Activated CD4-positive, alpha-beta T cell treated with anti-CD3 and anti-CD28 coated beads, Interleukin-2, amount 10 ng/mL, durations not matched to agents 24 days and 14 days (primary cell): Measurements from ENCODE around the gene RARA. TPM values are rescaled to one million over a fixed set of nuclear protein-coding genes. Genes with fewer than 3 reads are reported as not detected.
A peak's percentile ranks its signal among the peaks of the same experiment; 100 is the strongest.
"Not testable (repeated sequence)": the region's sequence is repeated elsewhere in the genome, so short reads cannot be mapped to it uniquely, and the experiment has no call there.

Experiments used
- DNase-seq: peaks from one replicate; pipeline ENCODE4 v3.0.0; 2022
- H3K27ac Mint-ChIP-seq: one replicate; pipeline ENCODE4 v1.8.0; 2022; ENCODE audit warnings: mild to moderate bottlenecking, mixed read lengths
- H3K27me3 Mint-ChIP-seq: one replicate; pipeline ENCODE4 v1.8.0; 2022; ENCODE audit warnings: mixed read lengths
- H3K36me3 Mint-ChIP-seq: one replicate; pipeline ENCODE4 v1.8.0; 2022; ENCODE audit warnings: low read depth, mild to moderate bottlenecking, mixed read lengths
- H3K4me1 Mint-ChIP-seq: one replicate; pipeline ENCODE4 v1.8.0; 2021; ENCODE audit warnings: mixed read lengths
- H3K4me3 Mint-ChIP-seq: one replicate; pipeline ENCODE4 v1.8.0; 2022; ENCODE audit warnings: mild to moderate bottlenecking, moderate library complexity, mixed read lengths
- H3K9me3 Mint-ChIP-seq: one replicate; pipeline ENCODE4 v1.8.0; 2021; ENCODE audit warnings: mixed read lengths
- intact Hi-C: fragments of 100-400 bp; cut with micrococcal nuclease; formaldehyde crosslinking; loops from one replicate; pipeline ENCODE4 v1.15.1; 2023
- total RNA-seq: library from RNA; stranded (reverse); gene quantifications from 2 replicates; pipeline ENCODE4 v1.2.3, GENCODE V29; 2022

RARA gene
- total RNA-seq, 1 donor from 2014 or later, result 24.0 TPM

GRCh38 chr17:40374821-40375498 lies 66.0 kb downstream of the RARA start:
- Mint-ChIP-seq H3K36me3 (peaks cover 2% of the 10 kb centered on the region), H3K4me3 (no peak overlapping the region), H3K9me3 (peaks cover 5% of the 10 kb centered on the region), H3K27me3 (peaks cover 4% of the 10 kb centered on the region), H3K27ac (peak overlapping the region; percentile 34), H3K4me1 (peaks cover 30% of the 10 kb centered on the region)
- no peak for DNase-seq
- intact Hi-C loops, result no loop called here

GRCh38 chr17:40375786-40376185 lies 66.8 kb downstream of the RARA start:
- H3K27ac Mint-ChIP-seq, H3K4me3 Mint-ChIP-seq, H3K27me3 Mint-ChIP-seq, DNase-seq, intact Hi-C loops, H3K36me3 Mint-ChIP-seq, H3K9me3 Mint-ChIP-seq: not testable (repeated sequence)
- peaks cover 30% of the 10 kb centered on the region for H3K4me1 Mint-ChIP-seq

- peak; percentile 68 for DNase-seq
- intact Hi-C loops, H3K9me3 Mint-ChIP-seq, H3K27me3 Mint-ChIP-seq, H3K36me3 Mint-ChIP-seq, H3K4me3 Mint-ChIP-seq, H3K27ac Mint-ChIP-seq: not testable (repeated sequence)
- H3K4me1 Mint-ChIP-seq, result peaks cover 25% of the 10 kb centered on the region
These were observed 67.6 kb downstream of the RARA start for GRCh38 chr17:40376541-40376940.

DNA sequence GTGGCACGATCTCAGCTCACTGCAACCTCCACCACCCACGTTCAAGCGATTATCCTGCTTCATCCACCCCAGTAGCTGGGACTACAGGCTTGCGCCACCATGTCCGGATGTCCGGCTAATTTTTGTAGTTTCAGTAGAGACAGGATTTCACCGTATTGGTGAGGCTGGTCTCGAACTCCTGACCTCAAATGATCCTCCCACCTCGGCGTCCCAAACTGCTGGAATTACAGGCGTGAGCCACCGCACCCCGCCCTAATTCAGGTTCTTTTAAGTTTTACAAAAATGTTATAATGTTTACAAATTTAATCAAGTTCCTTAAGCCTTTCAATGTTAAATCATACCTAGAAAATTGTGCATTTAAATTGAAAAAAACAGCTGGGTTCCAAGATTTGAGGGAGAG lies 68.9 kb downstream of the RARA start:
- H3K9me3 Mint-ChIP-seq, result peaks cover 5% of the 10 kb centered on the region
- no peak overlapping the region for H3K27ac Mint-ChIP-seq
- H3K4me1 Mint-ChIP-seq, result peaks cover 16% of the 10 kb centered on the region
- no peak overlapping the region for H3K4me3 Mint-ChIP-seq
- no peak for DNase-seq
- H3K36me3 Mint-ChIP-seq, result peaks cover 2% of the 10 kb centered on the region
- peaks cover 4% of the 10 kb centered on the region for H3K27me3 Mint-ChIP-seq
- intact Hi-C loops, result no loop called here

DNA sequence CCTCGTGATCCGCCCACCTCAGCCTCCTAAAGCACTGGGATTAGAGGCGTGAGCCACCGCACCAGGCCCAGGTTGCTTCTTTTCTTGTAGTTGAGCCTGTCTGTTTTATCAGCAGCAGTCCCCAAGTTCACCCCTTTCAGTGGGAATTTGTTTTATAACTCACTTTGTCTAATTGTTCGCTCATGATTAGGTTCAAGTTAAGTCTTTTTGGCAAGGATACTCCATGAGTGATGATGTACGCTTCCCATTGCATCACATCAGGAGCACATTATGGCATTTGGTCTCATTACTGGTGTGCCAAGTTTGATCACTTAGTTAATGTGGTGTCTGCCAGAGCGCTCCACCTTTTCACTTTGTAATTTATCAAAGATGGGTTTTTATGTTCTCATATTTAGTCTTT lies 70.0 kb downstream of the RARA start:
- intact Hi-C loops, result no loop called here
- peaks cover 4% of the 10 kb centered on the region for H3K27me3 Mint-ChIP-seq
- peaks cover 5% of the 10 kb centered on the region for H3K9me3 Mint-ChIP-seq
- H3K36me3 Mint-ChIP-seq, result peaks cover 3% of the 10 kb centered on the region
- H3K4me1 Mint-ChIP-seq, result peaks cover 5% of the 10 kb centered on the region
- H3K27ac Mint-ChIP-seq, result no peak overlapping the region
- no peak overlapping the region for H3K4me3 Mint-ChIP-seq
- DNase-seq, result no peak

DNA sequence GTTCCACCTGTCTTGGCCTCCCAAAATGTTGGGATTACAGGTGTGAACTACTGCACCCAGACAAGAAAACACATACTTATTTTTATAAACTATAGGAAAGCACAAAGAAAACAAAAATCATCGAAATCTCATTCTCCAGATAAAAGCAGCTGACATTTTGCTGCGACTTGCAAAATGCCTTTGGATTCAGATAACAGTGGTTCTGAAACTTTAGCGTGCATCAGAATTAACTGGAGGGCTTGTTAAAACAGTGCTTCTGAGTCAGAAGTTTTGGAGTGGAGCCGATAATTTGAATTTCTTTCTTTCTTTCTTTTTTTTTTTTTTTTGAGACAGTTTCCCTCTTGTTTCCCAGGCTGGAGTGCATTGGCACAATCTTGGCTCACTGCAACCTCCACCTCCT lies 73.3 kb downstream of the RARA start:
- intact Hi-C loops, result no loop called here
- Mint-ChIP-seq H3K4me1 (no peaks in the 10 kb centered on the region), H3K27me3 (no peaks in the 10 kb centered on the region), H3K4me3 (no peak overlapping the region), H3K27ac (no peak overlapping the region), H3K36me3 (peaks cover 2% of the 10 kb centered on the region), H3K9me3 (no peaks in the 10 kb centered on the region)
- DNase-seq, result no peak

- intact Hi-C loops, result not testable (repeated sequence)
- H3K36me3 Mint-ChIP-seq, result peaks cover 32% of the 10 kb centered on the region
These were observed 77.6 kb downstream of the RARA start for GRCh38 chr17:40386555-40386954.

DNA sequence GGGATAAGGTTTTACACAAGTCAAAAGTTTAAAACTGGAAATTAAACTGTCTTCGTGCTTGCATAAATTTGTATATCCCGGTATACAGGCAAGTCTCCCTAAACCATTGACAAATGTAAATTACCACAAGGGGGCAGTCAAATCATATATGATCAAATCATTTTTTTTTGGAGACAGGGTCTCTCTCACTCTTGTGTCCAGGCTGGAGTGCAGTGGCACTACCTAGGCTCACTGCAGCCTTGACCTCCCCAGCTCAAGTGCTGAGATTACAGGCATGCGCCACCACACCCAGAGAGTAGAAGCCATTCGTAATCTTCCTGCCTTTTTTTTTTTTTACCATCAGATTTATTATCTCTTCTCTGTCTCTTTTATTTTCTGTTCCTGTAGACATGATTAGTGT lies 90.2 kb downstream of the RARA start:
- peak overlapping the region; percentile 59 for H3K27ac Mint-ChIP-seq
- intact Hi-C loops, result loop anchor here (1.0 to 2.0 kb wide), 2 partner anchors 44 to 134 kb away; partner anchors contain the start of gene IGFBP4
- H3K9me3 Mint-ChIP-seq, result no peaks in the 10 kb centered on the region
- H3K36me3 Mint-ChIP-seq, result peaks cover 66% of the 10 kb centered on the region
- no peak overlapping the region for H3K4me3 Mint-ChIP-seq
- H3K27me3 Mint-ChIP-seq, result no peaks in the 10 kb centered on the region
- peak; percentile 65 for DNase-seq
- H3K4me1 Mint-ChIP-seq, result peaks cover 27% of the 10 kb centered on the region

More at GRCh38 chr17:40386555-40386954, 77.6 kb downstream of the RARA start:
- H3K27me3 Mint-ChIP-seq, DNase-seq, H3K9me3 Mint-ChIP-seq, H3K4me1 Mint-ChIP-seq, H3K4me3 Mint-ChIP-seq: not testable (repeated sequence)
- peak overlapping the region; percentile 58 for H3K27ac Mint-ChIP-seq

GRCh38 chr17:40402668-40403067 lies 93.7 kb downstream of the RARA start:
- Mint-ChIP-seq H3K27me3 (no peaks in the 10 kb centered on the region), H3K4me1 (peaks cover 27% of the 10 kb centered on the region), H3K9me3 (no peaks in the 10 kb centered on the region), H3K27ac (peak overlapping the region; percentile 26), H3K4me3 (peak overlapping the region; percentile 47), H3K36me3 (peaks cover 66% of the 10 kb centered on the region)
- intact Hi-C loops, result loop anchor here (2.0 to 5.0 kb wide), 2 partner anchors 14 to 40 kb away; partner anchors contain the start of genes GJD3 and TOP2A
- no peak for DNase-seq

- intact Hi-C loops, result loop anchor here (5.0 kb wide), 1 partner anchor 42 kb away; the partner anchor contains the start of gene GJD3
- Mint-ChIP-seq H3K27ac (peak overlapping the region; percentile 50), H3K4me3 (no peak overlapping the region), H3K9me3 (no peaks in the 10 kb centered on the region), H3K27me3 (no peaks in the 10 kb centered on the region), H3K4me1 (peaks cover 27% of the 10 kb centered on the region), H3K36me3 (peaks cover 57% of the 10 kb centered on the region)
- no peak for DNase-seq
These were observed 95.0 kb downstream of the RARA start for GRCh38 chr17:40404003-40404402.

Other genes starting within 250 kb of the RARA start
- gene THRA, start 246.2 kb upstream of the RARA start, total RNA-seq, result 4.5 and 5.1 TPM in 2 replicates
- gene NR1D1, start 208.6 kb upstream of the RARA start, total RNA-seq, result 7.9 and 8.2 TPM in 2 replicates
- gene MSL1, start 187.2 kb upstream of the RARA start, total RNA-seq, result 92.7 and 98.5 TPM in 2 replicates
- 108 and 109 TPM in 2 replicates for gene CASC3, start 168.6 kb upstream of the RARA start, total RNA-seq
- gene RAPGEFL1, start 131.7 kb upstream of the RARA start, total RNA-seq, result 11.5 and 11.9 TPM in 2 replicates
- gene WIPF2, start 89.9 kb upstream of the RARA start, total RNA-seq, result 19.9 and 25.5 TPM in 2 replicates
- 139 and 142 TPM in 2 replicates for gene CDC6, start 21.3 kb upstream of the RARA start, total RNA-seq
- gene GJD3, start 55.6 kb downstream of the RARA start, total RNA-seq, result 0.23 and 0.38 TPM in 2 replicates
- gene TOP2A, start 108.7 kb downstream of the RARA start, total RNA-seq, result 189 and 194 TPM in 2 replicates
- gene IGFBP4, start 134.3 kb downstream of the RARA start, total RNA-seq, result 113 and 117 TPM in 2 replicates
- 13.1 and 16.8 TPM in 2 replicates for gene TNS4, start 192.4 kb downstream of the RARA start, total RNA-seq